ENCODE measurements around the gene CX3CR1.

The CX3CR1 gene

GRCh38 chr3:39261726-39262125, 18.1 kb downstream of the CX3CR1 start:
- Histone ChIP-seq H3K36me3 (ENCODE audit: insufficient read depth, low read length) (no peaks in the 10 kb centered on the region), H3K9ac (ENCODE audit: low read length) (no peak overlapping the region), H3K27me3 (ENCODE audit: insufficient read depth, low read length) (no peaks in the 10 kb centered on the region), H3K4me2 (ENCODE audit: low read length) (no peak overlapping the region), H3K4me1 (ENCODE audit: insufficient read depth, low read length, severe bottlenecking) (peaks cover 47% of the 10 kb centered on the region), H3K79me2 (ENCODE audit: insufficient read depth, low read length) (no peaks in the 10 kb centered on the region), H3K9me2 (ENCODE audit: low read depth, low read length) (no peaks in the 10 kb centered on the region), H2AFZ (ENCODE audit: low read length) (no peak overlapping the region), H3K9me3 (ENCODE audit: low read length) (no peaks in the 10 kb centered on the region), H3F3A (ENCODE audit: insufficient read depth, low read length) (no peaks in the 10 kb centered on the region), H4K20me1 (ENCODE audit: insufficient read depth, low read length) (no peaks in the 10 kb centered on the region), H3K4me3 (ENCODE audit: low read depth, low read length, poor library complexity, severe bottlenecking) (no peak overlapping the region), H3K27ac (ENCODE audit: low read depth, low read length, poor library complexity, severe bottlenecking) (no peak overlapping the region)
- no peak for TF ChIP-seq EZH2 (IDR thresholded peaks at IDR 0.05; ENCODE audit: borderline replicate concordance, low read length)
- TF ChIP-seq CTCF (IDR thresholded peaks at IDR 0.05; ENCODE audit: low read length): no peak

DNA sequence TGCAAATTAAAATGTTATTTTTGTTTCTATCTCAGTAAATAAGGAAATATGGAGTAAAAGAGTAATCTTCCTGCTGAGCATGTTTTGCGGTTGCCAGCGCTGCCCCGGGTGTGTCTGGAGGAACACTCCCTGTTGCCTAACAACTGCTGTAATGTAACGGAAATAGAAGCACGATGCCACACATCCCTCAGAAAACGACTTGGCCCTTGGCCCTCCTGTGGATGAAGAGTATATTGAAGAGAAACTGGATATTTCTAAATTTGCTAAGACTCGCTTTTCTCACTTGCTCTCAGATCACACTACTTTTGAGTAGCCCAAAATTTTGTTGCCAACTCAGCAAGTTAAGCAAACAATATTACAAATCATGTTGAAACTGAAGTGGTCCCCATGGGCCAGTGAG, 18.9 kb downstream of the CX3CR1 start:
- H3K4me1 ChIP-seq (ENCODE audit: insufficient read depth, low read length, severe bottlenecking): peaks cover 55% of the 10 kb centered on the region
- H3K4me2 ChIP-seq (ENCODE audit: low read length): no peak overlapping the region

GRCh38 chr3:39260318-39260717, 19.5 kb downstream of the CX3CR1 start:
- H3K4me2 ChIP-seq (ENCODE audit: low read length): no peak overlapping the region
- H3K27ac ChIP-seq (ENCODE audit: low read depth, low read length, poor library complexity, severe bottlenecking): no peak overlapping the region

More for the DNA sequence above, 18.9 kb downstream of the CX3CR1 start:
- no peaks in the 10 kb centered on the region for H3K9me2 ChIP-seq (ENCODE audit: low read depth, low read length)
- H3K79me2 ChIP-seq (ENCODE audit: insufficient read depth, low read length): no peaks in the 10 kb centered on the region
- no peak overlapping the region for H3K27ac ChIP-seq (ENCODE audit: low read depth, low read length, poor library complexity, severe bottlenecking)
- no peaks in the 10 kb centered on the region for H3K9me3 ChIP-seq (ENCODE audit: low read length)
- TF ChIP-seq CTCF (IDR thresholded peaks at IDR 0.05; ENCODE audit: low read length): peak; percentile 35; the same call in 1 of the 2 replicates
- TF ChIP-seq EZH2 (IDR thresholded peaks at IDR 0.05; ENCODE audit: borderline replicate concordance, low read length): no peak
- H4K20me1 ChIP-seq (ENCODE audit: insufficient read depth, low read length): no peaks in the 10 kb centered on the region
- H3K9ac ChIP-seq (ENCODE audit: low read length): no peak overlapping the region
- no peaks in the 10 kb centered on the region for H3K36me3 ChIP-seq (ENCODE audit: insufficient read depth, low read length)
- no peaks in the 10 kb centered on the region for H3K27me3 ChIP-seq (ENCODE audit: insufficient read depth, low read length)
- no peaks in the 10 kb centered on the region for H3F3A ChIP-seq (ENCODE audit: insufficient read depth, low read length)
- no peak overlapping the region for H3K4me3 ChIP-seq (ENCODE audit: low read depth, low read length, poor library complexity, severe bottlenecking)
- no peak overlapping the region for H2AFZ ChIP-seq (ENCODE audit: low read length)

More at GRCh38 chr3:39260318-39260717, 19.5 kb downstream of the CX3CR1 start:
- Histone ChIP-seq H3K36me3 (ENCODE audit: insufficient read depth, low read length) (no peaks in the 10 kb centered on the region), H3F3A (ENCODE audit: insufficient read depth, low read length) (no peaks in the 10 kb centered on the region), H3K4me3 (ENCODE audit: low read depth, low read length, poor library complexity, severe bottlenecking) (no peak overlapping the region), H2AFZ (ENCODE audit: low read length) (no peak overlapping the region), H3K4me1 (ENCODE audit: insufficient read depth, low read length, severe bottlenecking) (peaks cover 61% of the 10 kb centered on the region), H3K9ac (ENCODE audit: low read length) (no peak overlapping the region), H3K9me3 (ENCODE audit: low read length) (no peaks in the 10 kb centered on the region), H4K20me1 (ENCODE audit: insufficient read depth, low read length) (no peaks in the 10 kb centered on the region), H3K27me3 (ENCODE audit: insufficient read depth, low read length) (no peaks in the 10 kb centered on the region), H3K9me2 (ENCODE audit: low read depth, low read length) (no peaks in the 10 kb centered on the region), H3K79me2 (ENCODE audit: insufficient read depth, low read length) (no peaks in the 10 kb centered on the region)
- no peak for TF ChIP-seq CTCF (IDR thresholded peaks at IDR 0.05; ENCODE audit: low read length)
- no peak for TF ChIP-seq EZH2 (IDR thresholded peaks at IDR 0.05; ENCODE audit: borderline replicate concordance, low read length)
